Activated T-cell treated with anti-CD3 and anti-CD28 coated beads for 4 hours (primary cell): ENCODE measurements around the gene DCST1.
A peak's percentile ranks its signal among the peaks of the same experiment; 100 is the strongest.

Experiments used
- DNase-seq: peaks from one replicate; pipeline ENCODE4 v3.0.0-alpha.2; 2020

The DCST1 gene

GRCh38 chr1:155037043-155037442 lies 3.4 kb downstream of the DCST1 start:
- no peak for DNase-seq

DNA sequence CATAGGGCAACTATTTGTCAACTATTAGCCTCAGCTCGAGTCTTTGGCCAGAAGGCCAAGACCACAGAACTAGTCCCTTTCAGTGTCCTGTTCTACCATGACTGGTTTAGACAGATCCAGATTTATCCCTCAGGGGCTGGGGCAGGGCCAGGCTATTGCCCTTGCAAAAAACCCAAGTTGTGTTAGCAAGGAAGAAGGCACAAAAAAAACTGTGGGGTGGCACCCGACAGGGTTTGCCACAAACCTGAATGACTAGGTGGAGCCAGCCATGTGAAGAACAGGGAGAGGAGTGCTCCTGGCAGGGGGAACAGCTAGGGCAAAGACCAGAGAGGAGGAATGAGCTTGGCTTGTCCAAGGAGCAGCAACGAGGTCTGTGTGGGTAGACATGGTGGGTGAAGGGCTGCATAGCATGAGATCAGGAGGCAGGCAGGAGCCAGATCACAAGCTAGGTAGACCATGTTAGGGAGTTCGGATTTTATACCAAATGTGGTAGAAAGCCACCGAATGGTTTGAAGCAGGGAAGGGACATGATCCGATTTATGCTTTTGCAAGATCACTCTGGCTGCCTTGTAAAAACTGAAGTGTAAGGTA lies 4.3 kb downstream of the DCST1 start:
- DNase-seq = no peak

DNA sequence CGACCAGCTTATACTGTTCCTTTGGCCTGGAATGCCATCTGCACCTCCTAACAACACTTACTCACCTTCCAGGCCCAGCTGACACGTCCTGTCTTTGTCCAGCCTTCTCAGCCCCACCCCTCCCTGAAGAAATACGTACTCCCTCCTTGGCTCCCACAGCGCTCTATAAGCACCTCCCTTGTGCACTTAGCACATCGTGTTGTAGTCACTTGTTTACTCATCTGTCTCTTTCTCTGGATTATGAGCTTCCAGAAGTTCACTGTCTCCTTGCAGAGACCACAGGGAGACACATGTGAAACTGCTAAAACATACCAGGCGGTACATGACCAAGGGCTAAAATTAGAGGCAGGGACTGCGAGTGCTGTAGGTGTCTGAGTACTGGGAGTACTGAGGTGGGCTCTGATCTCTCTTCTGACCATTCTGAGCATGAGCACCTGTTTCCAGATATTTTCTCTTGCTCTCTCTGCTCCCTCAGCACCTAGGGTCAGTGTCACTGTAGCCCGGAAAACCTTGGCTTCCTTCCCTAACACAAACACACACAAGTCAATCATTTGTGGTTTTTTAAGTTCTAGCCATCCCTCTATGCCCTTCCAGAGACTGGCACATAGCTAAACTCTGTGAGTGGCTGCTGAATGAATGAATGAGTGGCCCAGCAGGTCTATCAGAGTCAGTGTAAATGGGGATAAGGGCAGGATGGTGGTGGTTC lies 5.1 kb downstream of the DCST1 start:
- DNase-seq = no peak

- DNase-seq = no peak
Measured at GRCh38 chr1:155039308-155039669, 5.7 kb downstream of the DCST1 start.

GRCh38 chr1:155040358-155041093 lies 6.9 kb downstream of the DCST1 start:
- DNase-seq = no peak

DNA sequence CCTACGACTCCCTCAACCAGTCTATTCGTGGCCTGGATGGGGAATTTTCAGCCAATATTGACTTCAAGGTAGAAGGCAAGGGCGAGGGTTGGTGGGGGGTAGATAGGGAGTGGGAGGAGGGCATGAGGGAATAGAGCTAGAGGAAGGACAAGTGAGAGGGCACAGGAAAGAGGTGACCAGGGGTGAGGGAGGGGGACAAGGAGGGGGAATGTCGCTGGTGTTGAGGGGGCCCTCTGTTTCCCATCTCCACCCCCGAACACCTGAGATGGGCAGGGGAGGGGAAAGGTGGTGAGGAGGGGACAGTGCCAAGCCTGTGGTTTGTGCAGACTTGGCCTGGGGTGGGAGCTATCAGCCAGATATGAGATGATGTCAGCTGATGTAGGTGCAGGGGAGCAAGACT lies 9.2 kb downstream of the DCST1 start:
- DNase-seq = no peak

- no peak for DNase-seq
Measured at GRCh38 chr1:155043301-155043702, 9.7 kb downstream of the DCST1 start.

- no peak for DNase-seq
Measured at GRCh38 chr1:155043793-155044192, 10.2 kb downstream of the DCST1 start.

GRCh38 chr1:155044365-155044764 lies 10.7 kb downstream of the DCST1 start:
- DNase-seq = no peak

DNA sequence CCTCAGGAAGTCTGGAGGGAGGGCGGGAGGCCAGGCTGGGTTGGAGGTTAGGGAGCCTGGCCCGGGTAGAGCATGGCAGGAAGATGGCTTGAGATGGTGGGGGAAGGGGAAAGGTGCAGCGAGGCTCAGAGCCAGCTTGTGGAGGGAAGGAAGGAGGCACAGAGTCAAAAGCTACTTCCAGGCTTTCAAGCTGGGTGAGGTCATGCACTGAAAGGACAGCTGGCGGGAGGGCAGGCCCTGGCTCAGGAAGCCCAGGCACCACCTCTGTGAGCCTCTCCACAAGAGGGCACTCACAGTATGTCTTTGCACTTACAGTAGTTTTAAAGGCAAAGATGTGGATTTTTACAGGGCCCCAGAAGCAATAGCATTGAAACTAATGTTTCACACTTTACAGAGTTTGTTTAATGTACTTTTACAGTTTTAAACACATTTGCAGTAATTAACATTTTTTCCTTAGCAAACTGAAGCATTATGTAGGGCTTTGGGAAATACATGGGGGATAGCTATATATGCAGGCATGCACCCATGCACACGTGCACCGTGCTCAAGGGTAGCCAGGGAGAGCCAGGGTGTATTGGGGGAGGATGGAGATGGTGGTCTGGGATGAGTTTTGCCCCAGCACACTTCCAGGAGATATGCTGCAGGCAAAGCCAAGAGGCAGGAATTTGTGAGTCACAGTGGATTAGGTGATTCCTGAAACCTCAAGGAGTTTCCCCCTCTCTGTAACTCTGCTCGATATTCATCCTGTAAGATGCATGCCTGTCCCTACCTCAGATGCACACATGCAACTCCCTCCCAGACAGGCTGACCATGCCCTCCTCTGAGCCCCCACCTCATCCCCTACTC lies 11.4 kb downstream of the DCST1 start:
- DNase-seq = peak; percentile 43

DNA sequence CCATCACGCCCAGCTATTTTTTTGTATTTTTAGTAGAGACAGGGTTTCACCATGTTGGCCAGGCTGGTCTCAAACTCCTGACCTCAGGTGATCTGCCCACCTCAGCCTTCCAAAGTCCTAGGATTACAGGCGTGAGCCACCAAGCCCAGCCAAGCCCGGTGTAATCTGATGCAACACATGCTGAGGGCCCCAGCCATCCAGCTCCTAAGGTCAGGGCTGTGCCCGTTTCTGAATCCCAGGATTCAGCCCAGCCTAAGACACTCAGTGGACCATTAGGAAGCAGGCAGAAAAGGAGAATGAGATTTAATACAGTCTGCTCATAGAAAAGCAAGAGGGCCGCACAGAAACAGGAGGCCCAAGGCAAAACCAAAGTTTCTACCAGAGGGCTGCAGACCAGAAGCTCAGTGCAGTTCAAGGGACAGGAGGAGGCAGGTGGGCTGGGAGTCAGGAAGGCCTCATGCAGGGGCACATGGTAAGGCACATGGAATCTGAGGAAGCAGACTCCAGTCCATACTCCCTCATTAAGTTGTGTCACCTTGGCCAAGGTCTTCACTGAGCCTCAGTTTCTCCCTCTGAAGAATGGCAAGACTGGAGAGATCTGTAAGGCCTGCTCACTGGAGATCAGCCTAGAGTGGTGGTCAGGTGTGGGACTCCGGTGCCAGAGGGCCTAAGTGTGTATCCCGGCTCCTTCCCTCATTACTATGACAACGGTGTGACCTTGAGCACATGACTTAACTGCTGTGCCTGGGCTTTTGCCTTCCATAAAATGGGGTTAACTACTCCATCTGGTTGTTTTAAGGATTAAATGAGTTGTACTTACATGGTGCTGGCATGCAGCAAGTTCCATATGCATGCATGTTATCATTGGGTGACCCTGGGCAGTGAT lies 15.1 kb downstream of the DCST1 start:
- no peak for DNase-seq

GRCh38 chr1:155049651-155050559 lies 16.3 kb downstream of the DCST1 start:
- no peak for DNase-seq

DNA sequence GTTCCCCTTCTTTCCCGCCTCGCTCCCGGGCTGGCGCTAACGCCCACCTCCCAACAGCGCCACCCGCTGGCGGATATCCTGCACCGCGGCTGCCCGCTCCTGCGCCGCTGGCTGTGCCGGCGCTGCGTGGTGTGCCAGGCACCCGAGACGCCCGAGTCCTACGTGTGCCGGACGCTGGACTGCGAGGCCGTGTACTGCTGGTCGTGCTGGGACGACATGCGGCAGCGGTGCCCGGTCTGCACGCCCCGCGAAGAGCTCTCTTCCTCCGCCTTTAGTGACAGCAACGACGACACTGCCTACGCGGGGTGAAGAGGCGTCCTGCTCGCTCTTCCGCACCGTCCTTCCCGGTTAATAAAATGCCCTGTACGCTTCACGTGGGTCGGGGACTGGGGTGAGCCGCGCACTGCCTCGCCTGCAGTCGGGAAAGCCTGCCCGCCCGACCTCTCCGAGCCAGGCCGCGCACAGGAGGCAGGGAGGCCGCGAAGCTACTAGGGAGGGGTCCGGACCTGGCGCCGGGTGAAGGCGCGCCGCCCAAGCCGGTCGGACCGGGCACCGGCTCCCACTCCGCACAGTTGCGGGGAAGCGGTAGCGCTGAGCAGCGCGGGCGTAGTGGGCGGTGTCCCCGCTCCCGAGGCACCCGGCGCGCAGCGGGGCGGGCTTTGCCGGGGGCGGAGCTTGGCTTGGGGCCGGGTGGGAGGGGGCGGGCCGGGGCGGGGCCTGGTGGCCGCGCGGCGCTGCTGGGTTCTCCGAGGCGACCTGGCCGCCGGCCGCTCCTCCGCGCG lies 17.1 kb downstream of the DCST1 start, which contains the start of gene ADAM15:
Gene ADAM15, plus strand, starts transcription at position 757 of the 782 bp plus-strand sequence. CDS start 71 bp downstream, outside the sequence.
- peak; percentile 71 for DNase-seq

- no peak for DNase-seq
Measured at GRCh38 chr1:155051342-155051776, 17.7 kb downstream of the DCST1 start.

GRCh38 chr1:155051777-155052398 lies 18.3 kb downstream of the DCST1 start:
- DNase-seq = peak; percentile 39

- no peak for DNase-seq
Measured at GRCh38 chr1:155052439-155053395, 19.1 kb downstream of the DCST1 start.

DNA sequence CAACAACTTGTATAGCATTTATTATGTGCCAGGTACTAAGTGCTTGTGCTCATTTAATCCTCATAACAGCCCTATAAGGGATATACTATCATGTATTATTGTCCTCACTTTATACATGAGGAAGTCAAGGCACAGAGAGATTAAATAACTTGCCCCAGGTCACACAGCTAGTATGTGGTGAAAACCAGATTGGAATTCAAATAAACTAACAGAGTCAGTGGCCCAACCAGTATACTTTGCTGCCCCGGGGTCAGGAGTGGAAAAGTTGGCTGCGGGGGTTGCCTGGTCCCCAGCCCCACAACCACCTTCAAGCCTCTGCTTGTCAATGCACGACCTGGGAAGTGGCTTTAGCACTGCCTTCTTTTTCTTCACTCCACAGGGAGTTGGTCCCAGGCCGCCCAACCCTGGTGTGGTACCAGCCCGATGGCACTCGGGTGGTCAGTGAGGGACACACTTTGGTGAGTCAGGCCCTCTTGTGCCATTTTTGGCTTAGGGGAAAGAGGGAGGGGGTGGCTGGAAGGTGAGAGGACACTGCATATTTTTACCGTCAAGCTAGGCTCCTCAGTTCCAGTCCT lies 20.0 kb downstream of the DCST1 start:
- no peak for DNase-seq

DNA sequence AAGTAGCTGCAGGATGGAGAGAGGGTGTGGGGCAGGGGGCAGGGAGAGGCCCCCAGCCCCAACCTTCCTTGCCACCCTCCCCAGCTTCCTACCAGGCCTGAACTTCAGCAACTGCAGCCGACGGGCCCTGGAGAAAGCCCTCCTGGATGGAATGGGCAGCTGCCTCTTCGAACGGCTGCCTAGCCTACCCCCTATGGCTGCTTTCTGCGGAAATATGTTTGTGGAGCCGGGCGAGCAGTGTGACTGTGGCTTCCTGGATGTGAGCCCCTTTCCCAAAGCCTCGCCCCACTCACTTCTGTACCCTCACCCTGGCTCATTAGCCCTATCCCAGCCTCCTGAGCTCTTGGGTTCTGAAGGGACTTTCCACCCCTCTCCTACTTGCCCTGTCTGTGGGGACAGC lies 23.5 kb downstream of the DCST1 start:
- no peak for DNase-seq
